HEK293 (cell line): Measurements from ENCODE around the gene WWC1.

Source experiments
- SALL2 ChIP-seq: fragments of 450-650 bp; formaldehyde crosslinking; IDR thresholded peaks from 2 replicates; pipeline ENCODE4 v1.5.0; 2017; ENCODE audit warnings: missing biosample characterization, mild to moderate bottlenecking, missing genetic modification characterization, borderline replicate concordance
- WT1 ChIP-seq: fragments of 450-650 bp; formaldehyde crosslinking; IDR thresholded peaks from 2 replicates; pipeline ENCODE4 v1.5.1; 2016; ENCODE audit warnings: missing biosample characterization, missing genetic modification characterization
- YY1 ChIP-seq: fragments of 450-650 bp; formaldehyde crosslinking; IDR thresholded peaks from 2 replicates; pipeline ENCODE4 v1.5.1; 2018; ENCODE audit warnings: missing biosample characterization, missing genetic modification characterization
- ZFP37 ChIP-seq: fragments of 450-650 bp; formaldehyde crosslinking; IDR thresholded peaks from 2 replicates; pipeline ENCODE4 v1.5.1; 2016; ENCODE audit warnings: missing biosample characterization, missing genetic modification characterization
- ZSCAN30 ChIP-seq: fragments of 450-650 bp; IDR thresholded peaks from 2 replicates; pipeline ENCODE4 v1.5.1; 2018; ENCODE audit warnings: missing biosample characterization, mild to moderate bottlenecking, missing genetic modification characterization, moderate library complexity
- TF ChIP-seq, protein P1 (sequence below): fragments of 450-650 bp; formaldehyde crosslinking; IDR thresholded peaks from 2 replicates; pipeline ENCODE4 v1.5.1; 2016; ENCODE audit warnings: missing biosample characterization, missing genetic modification characterization
- TF ChIP-seq, protein P2 (sequence below): fragments of 450-650 bp; formaldehyde crosslinking; IDR thresholded peaks from 2 replicates; pipeline ENCODE4 v1.5.1; 2016; ENCODE audit warnings: missing biosample characterization, missing genetic modification characterization
- TF ChIP-seq, protein P3 (sequence below): fragments of 450-650 bp; formaldehyde crosslinking; IDR thresholded peaks from 2 replicates; pipeline ENCODE4 v1.5.1; 2017; ENCODE audit warnings: missing biosample characterization, missing genetic modification characterization

DNA sequence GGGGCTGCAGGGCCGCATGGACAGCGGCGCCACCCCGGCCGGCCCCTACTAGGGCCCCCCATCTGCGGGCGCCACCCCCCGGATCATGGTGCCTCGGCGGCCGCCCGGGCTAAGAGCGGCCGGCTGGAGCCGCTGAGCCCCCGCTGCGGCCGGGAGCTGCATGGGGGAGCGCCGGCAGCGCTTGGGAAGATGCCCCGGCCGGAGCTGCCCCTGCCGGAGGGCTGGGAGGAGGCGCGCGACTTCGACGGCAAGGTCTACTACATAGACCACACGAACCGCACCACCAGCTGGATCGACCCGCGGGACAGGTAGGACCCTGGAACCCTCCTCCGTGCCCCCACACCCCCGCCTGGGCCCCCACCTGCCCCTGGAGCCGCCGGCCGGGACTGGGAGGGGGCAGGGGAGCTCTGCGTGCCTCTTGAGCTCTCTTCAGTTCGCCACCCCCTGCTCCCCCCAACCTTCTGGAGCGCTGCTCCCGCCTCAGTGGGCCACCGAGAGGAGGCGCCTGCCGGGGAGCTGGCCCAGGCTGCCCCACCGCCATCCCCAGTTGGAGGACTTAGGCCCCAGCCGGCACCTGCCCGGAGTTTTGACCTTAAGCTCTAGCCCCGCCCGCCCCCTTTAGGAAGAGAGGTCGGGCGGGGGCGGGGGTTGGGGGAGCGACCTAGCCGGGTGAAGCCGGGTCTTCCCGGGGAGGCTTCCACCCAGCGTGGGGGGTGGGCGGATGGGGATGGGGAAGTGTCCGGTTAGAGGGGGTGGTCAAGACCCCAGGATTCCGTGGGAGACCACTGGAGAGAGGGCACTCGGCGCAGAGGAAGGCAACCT is 730 bp downstream of the WWC1 start:
- TF ChIP-seq ZSCAN30 (tag by site-specific recombination) (no peak), SALL2 (tag by site-specific recombination) (no peak), WT1 (tag by site-specific recombination) (no peak), ZFP37 (tag by site-specific recombination) (no peak), YY1 (tag by site-specific recombination) (no peak)
- TF ChIP-seq, protein P1, sequence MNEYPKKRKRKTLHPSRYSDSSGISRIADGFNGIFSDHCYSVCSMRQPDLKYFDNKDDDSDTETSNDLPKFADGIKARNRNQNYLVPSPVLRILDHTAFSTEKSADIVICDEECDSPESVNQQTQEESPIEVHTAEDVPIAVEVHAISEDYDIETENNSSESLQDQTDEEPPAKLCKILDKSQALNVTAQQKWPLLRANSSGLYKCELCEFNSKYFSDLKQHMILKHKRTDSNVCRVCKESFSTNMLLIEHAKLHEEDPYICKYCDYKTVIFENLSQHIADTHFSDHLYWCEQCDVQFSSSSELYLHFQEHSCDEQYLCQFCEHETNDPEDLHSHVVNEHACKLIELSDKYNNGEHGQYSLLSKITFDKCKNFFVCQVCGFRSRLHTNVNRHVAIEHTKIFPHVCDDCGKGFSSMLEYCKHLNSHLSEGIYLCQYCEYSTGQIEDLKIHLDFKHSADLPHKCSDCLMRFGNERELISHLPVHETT, result no peak
- TF ChIP-seq, protein P2, sequence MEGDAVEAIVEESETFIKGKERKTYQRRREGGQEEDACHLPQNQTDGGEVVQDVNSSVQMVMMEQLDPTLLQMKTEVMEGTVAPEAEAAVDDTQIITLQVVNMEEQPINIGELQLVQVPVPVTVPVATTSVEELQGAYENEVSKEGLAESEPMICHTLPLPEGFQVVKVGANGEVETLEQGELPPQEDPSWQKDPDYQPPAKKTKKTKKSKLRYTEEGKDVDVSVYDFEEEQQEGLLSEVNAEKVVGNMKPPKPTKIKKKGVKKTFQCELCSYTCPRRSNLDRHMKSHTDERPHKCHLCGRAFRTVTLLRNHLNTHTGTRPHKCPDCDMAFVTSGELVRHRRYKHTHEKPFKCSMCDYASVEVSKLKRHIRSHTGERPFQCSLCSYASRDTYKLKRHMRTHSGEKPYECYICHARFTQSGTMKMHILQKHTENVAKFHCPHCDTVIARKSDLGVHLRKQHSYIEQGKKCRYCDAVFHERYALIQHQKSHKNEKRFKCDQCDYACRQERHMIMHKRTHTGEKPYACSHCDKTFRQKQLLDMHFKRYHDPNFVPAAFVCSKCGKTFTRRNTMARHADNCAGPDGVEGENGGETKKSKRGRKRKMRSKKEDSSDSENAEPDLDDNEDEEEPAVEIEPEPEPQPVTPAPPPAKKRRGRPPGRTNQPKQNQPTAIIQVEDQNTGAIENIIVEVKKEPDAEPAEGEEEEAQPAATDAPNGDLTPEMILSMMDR, result no peak
- TF ChIP-seq, protein P3, sequence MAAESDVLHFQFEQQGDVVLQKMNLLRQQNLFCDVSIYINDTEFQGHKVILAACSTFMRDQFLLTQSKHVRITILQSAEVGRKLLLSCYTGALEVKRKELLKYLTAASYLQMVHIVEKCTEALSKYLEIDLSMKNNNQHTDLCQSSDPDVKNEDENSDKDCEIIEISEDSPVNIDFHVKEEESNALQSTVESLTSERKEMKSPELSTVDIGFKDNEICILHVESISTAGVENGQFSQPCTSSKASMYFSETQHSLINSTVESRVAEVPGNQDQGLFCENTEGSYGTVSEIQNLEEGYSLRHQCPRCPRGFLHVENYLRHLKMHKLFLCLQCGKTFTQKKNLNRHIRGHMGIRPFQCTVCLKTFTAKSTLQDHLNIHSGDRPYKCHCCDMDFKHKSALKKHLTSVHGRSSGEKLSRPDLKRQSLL (tag by site-specific recombination), result no peak
